ENCODE measurements around the gene MRI1. TPM values are rescaled to one million over a fixed set of nuclear protein-coding genes. Genes with fewer than 3 reads are reported as not detected.

MRI1 gene
- total and polyA plus RNA-seq, 7 donors, result 6.4 to 11.2 (median 9.6) TPM

DNA sequence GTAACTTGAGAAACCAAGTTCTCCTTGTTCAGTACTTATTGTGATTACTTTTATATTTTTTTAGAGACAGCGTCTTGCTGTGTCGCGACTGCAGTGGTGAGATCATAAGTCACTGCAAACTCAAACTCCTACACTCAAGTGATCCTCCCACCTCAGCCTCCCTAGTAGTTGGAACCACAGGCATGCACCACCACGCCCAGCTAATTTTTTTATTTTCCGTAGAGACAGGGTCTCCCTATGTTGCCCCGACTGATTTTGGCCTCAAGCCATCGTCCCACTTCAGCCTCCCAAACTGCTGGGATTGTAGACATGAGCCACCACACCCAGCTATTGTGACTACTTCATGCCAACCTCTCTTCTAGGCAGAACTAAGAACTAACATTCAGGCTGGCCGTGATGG, 18.2 kb downstream of the MRI1 start:
- 67 to 70% (median 70%) methylated on average over 8 of the region's 8 CpGs for WGBS, 3 donors
- intact Hi-C loops (cut with DNase I), result no loop called here
- peaks cover 11% of the 10 kb centered on the region for H3K4me1 ChIP-seq
- no peaks in the 10 kb centered on the region for H3K9me3 ChIP-seq
- peaks cover 3 to 20% of the 10 kb centered on the region in 2 donors for H3K36me3 ChIP-seq (ENCODE audit: insufficient read depth in 1 of 2, low read depth in 1 of 2)
- no peak for DNase-seq
- no peak overlapping the region for H3K4me3 ChIP-seq
- H3K27ac ChIP-seq, result no peak overlapping the region
- no peak for ATAC-seq
- TF ChIP-seq, protein P1, sequence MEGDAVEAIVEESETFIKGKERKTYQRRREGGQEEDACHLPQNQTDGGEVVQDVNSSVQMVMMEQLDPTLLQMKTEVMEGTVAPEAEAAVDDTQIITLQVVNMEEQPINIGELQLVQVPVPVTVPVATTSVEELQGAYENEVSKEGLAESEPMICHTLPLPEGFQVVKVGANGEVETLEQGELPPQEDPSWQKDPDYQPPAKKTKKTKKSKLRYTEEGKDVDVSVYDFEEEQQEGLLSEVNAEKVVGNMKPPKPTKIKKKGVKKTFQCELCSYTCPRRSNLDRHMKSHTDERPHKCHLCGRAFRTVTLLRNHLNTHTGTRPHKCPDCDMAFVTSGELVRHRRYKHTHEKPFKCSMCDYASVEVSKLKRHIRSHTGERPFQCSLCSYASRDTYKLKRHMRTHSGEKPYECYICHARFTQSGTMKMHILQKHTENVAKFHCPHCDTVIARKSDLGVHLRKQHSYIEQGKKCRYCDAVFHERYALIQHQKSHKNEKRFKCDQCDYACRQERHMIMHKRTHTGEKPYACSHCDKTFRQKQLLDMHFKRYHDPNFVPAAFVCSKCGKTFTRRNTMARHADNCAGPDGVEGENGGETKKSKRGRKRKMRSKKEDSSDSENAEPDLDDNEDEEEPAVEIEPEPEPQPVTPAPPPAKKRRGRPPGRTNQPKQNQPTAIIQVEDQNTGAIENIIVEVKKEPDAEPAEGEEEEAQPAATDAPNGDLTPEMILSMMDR (IDR thresholded peaks at IDR 0.05), result no peak
- peaks cover 0 to 2% (median 0%) of the 10 kb centered on the region in 3 donors for H3K27me3 ChIP-seq (ENCODE audit: insufficient read depth in 3 of 3, low read length in 2 of 3)

- Histone ChIP-seq H3K4me1 (peaks cover 17% of the 10 kb centered on the region), H3K27me3 (ENCODE audit: insufficient read depth in 3 of 3, low read length in 2 of 3) (peaks cover 0 to 2% (median 0%) of the 10 kb centered on the region in 3 donors), H3K4me3 (no peak overlapping the region), H3K9me3 (no peaks in the 10 kb centered on the region), H3K27ac (no peak overlapping the region), H3K36me3 (ENCODE audit: insufficient read depth in 1 of 2, low read depth in 1 of 2) (peaks cover 0 to 7% of the 10 kb centered on the region in 2 donors)
- WGBS, 3 donors, result 85 to 87% (median 86%) methylated on average over 18 of the region's 18 CpGs
- TF ChIP-seq, protein P1 (IDR thresholded peaks at IDR 0.05), result no peak
- DNase-seq (no peak), ATAC-seq (no peak)
- intact Hi-C loops (cut with DNase I), result loop anchor here in 1 of 2 donors (2.0 kb wide), 1 partner anchor 79 kb away; no protein-coding TSS in a partner anchor
Observed at GRCh38 chr19:13783565-13784500, 19.5 kb downstream of the MRI1 start.

GRCh38 chr19:13784731-13785452, 20.6 kb downstream of the MRI1 start:
- DNase-seq (peak; percentile 72 to 87), ATAC-seq (peak; percentile 80 to 90 (median 87))
- H3K9me3 ChIP-seq, result no peaks in the 10 kb centered on the region
- H3K4me1 ChIP-seq, result peaks cover 17% of the 10 kb centered on the region
- TF ChIP-seq, protein P1 (IDR thresholded peaks at IDR 0.05), result peak; percentile 65
- H3K27me3 ChIP-seq (ENCODE audit: insufficient read depth in 3 of 3, low read length in 2 of 3), result peaks cover 0 to 2% (median 0%) of the 10 kb centered on the region in 3 donors
- 10 to 19% (median 12%) methylated on average over 17 of the region's 17 CpGs for WGBS, 3 donors
- H3K36me3 ChIP-seq (ENCODE audit: insufficient read depth in 1 of 2, low read depth in 1 of 2), result no peaks in the 10 kb centered on the region
- intact Hi-C loops (cut with DNase I), result loop anchor here (1.0 to 2.0 kb wide), 2 partner anchors 77 to 78 kb away; no protein-coding TSS in a partner anchor
- H3K27ac ChIP-seq, result no peak overlapping the region
- H3K4me3 ChIP-seq, result peak overlapping the region; percentile 33

DNA sequence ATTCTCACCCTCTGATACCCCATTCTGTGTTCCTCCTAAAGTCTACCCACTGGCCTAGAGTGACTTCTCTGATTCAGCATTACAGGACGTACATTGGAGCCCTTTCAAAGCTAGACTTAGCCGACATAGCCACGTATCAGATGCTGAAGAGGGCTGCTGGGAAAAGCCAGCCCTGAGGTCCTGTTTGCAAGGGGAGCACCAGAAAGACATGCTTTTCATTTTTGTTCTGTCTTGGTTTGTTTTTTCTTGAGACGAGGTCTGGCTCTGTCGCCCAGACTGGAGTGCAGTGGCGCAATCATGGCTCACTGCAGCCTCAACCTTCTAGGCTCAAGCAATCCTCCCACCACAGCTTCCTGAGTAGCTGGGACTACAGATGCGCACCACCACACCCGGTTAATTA, 24.7 kb downstream of the MRI1 start:
- no peaks in the 10 kb centered on the region for H3K36me3 ChIP-seq (ENCODE audit: insufficient read depth in 1 of 2, low read depth in 1 of 2)
- ATAC-seq (no peak), DNase-seq (no peak)
- no peak overlapping the region for H3K4me3 ChIP-seq
- H3K27me3 ChIP-seq (ENCODE audit: insufficient read depth in 3 of 3, low read length in 2 of 3), result peaks cover 0 to 2% (median 0%) of the 10 kb centered on the region in 3 donors
- intact Hi-C loops (cut with DNase I), result no loop called here
- H3K27ac ChIP-seq, result no peak overlapping the region
- 52 to 72% (median 54%) methylated on average over 8 of the region's 8 CpGs for WGBS, 3 donors
- H3K9me3 ChIP-seq, result no peaks in the 10 kb centered on the region
- peaks cover 14% of the 10 kb centered on the region for H3K4me1 ChIP-seq
- TF ChIP-seq, protein P1 (IDR thresholded peaks at IDR 0.05), result no peak

All from psoas muscle (tissue), 8 donors.